DOHH2 (cell line): ENCODE measurements around the gene ENDOU.

Experiments
- H3F3A ChIP-seq: fragments of 200-600 bp; sonication (generic), shearing (Covaris generic); 2 replicates; pipeline ENCODE4 v1.6.0; 2016; ENCODE audit warnings: antibody characterized with exemption, mild to moderate bottlenecking; ENCODE audit not compliant: control insufficient read depth, insufficient read depth
- H3K27ac ChIP-seq: fragments of 200-600 bp; sonication (generic); 2 replicates; pipeline ENCODE4 v1.5.1; 2014; ENCODE audit warnings: low read depth, mild to moderate bottlenecking, low read length, moderate library complexity
- H3K27me3 ChIP-seq: fragments of 200-600 bp; sonication (generic); 2 replicates; pipeline ENCODE4 v1.6.1; 2014; ENCODE audit warnings: mild to moderate bottlenecking, low read length, mixed read lengths; ENCODE audit not compliant: control insufficient read depth
- H3K36me3 ChIP-seq: fragments of 200-600 bp; sonication (generic); 2 replicates; pipeline ENCODE4 v1.6.1; 2014; ENCODE audit warnings: mild to moderate bottlenecking, low read length, moderate library complexity, mixed read lengths; ENCODE audit not compliant: control insufficient read depth
- H3K4me1 ChIP-seq: fragments of 200-600 bp; sonication (generic); 2 replicates; pipeline ENCODE4 v1.6.1; 2014; ENCODE audit warnings: mild to moderate bottlenecking, low read length, mixed read lengths; ENCODE audit not compliant: control insufficient read depth
- H3K4me2 ChIP-seq: fragments of 200-600 bp; sonication (generic); 2 replicates; pipeline ENCODE4 v1.6.0; 2014; ENCODE audit warnings: mild to moderate bottlenecking, low read length, moderate library complexity
- H3K4me3 ChIP-seq: fragments of 200-600 bp; sonication (generic); 2 replicates; pipeline ENCODE4 v1.5.1; 2014; ENCODE audit warnings: mild to moderate bottlenecking, low read length, mixed read lengths
- H3K79me2 ChIP-seq: fragments of 200-600 bp; sonication (generic); 2 replicates; pipeline ENCODE4 v1.6.1; 2014; ENCODE audit warnings: mild to moderate bottlenecking, low read length, mixed read lengths; ENCODE audit not compliant: control insufficient read depth
- H3K9me2 ChIP-seq: fragments of 200-600 bp; sonication (generic); replicated peaks from 2 replicates; pipeline ENCODE4 v1.6.1; 2014; ENCODE audit warnings: mild to moderate bottlenecking, low read length, mixed read lengths; ENCODE audit not compliant: control insufficient read depth
- H3K9me3 ChIP-seq: fragments of 200-600 bp; sonication (generic); 2 replicates; pipeline ENCODE4 v1.6.1; 2014; ENCODE audit warnings: antibody characterized with exemption, low read length, mixed read lengths; ENCODE audit not compliant: control insufficient read depth, insufficient read depth
- H4K20me1 ChIP-seq: fragments of 200-600 bp; sonication (generic); 2 replicates; pipeline ENCODE4 v1.6.0; 2014; ENCODE audit warnings: low read depth, mild to moderate bottlenecking, antibody characterized with exemption, low read length, moderate library complexity; ENCODE audit not compliant: control insufficient read depth, insufficient read depth
- EZH2phosphoT487 ChIP-seq: fragments of 200-600 bp; sonication (generic); IDR thresholded peaks from 2 replicates; pipeline ENCODE4 v1.6.1; 2017; ENCODE audit warnings: borderline replicate concordance, mild to moderate bottlenecking, antibody characterized with exemption, low read length, moderate library complexity, mixed read lengths
- TF ChIP-seq, protein P1 (sequence below): fragments of 200-600 bp; sonication (generic); IDR thresholded peaks from one replicate; pipeline ENCODE4 v1.5.1; 2014; ENCODE audit warnings: antibody characterized with exemption, mild to moderate bottlenecking, low read depth, low read length; ENCODE audit not compliant: poor library complexity, severe bottlenecking

The ENDOU gene

DNA sequence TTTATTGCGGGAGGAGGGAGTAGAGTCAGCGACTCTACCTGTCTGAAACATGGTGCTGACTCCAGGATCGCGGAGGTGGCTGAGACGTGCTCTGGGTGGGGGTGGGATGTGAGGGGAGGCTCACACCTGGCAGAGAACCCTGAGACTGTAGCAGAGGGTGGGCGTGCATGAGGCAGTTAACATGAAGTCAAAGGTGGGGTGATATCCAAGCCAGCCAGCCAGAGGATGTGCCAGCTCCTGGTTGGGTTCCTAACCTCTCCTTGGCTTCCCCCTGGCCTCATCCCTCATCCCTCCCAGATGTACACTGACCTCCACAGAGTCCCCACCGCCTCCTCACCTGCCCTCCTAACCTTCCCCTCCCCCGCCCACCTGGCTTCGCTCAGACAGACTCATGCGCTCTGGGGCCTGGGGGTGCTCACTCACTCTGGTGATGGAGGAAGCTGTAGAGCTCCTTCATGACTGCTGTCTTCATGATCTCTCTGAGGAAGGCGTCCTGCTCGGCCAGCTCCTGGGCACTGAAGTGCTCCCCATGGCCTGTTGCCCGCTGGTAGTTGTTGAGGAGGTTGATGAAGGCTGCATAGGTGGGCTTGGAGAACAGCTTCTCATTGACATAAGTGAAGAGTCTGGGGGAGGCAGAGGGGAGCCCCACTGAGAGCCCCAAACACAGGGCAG is 9.3 kb downstream of the ENDOU start:
- Histone ChIP-seq H3K9me3 (no peaks in the 10 kb centered on the region), H3F3A (peaks cover 4% of the 10 kb centered on the region; the same call in 1 of the 2 replicates), H3K27me3 (no peaks in the 10 kb centered on the region), H3K79me2 (no peaks in the 10 kb centered on the region), H3K4me3 (no peak overlapping the region), H3K27ac (no peak overlapping the region), H3K4me2 (no peak overlapping the region), H4K20me1 (no peaks in the 10 kb centered on the region), H3K4me1 (peaks cover 24% of the 10 kb centered on the region), H3K36me3 (no peaks in the 10 kb centered on the region), H3K9me2 (no peaks in the 10 kb centered on the region)
- TF ChIP-seq, protein P1, sequence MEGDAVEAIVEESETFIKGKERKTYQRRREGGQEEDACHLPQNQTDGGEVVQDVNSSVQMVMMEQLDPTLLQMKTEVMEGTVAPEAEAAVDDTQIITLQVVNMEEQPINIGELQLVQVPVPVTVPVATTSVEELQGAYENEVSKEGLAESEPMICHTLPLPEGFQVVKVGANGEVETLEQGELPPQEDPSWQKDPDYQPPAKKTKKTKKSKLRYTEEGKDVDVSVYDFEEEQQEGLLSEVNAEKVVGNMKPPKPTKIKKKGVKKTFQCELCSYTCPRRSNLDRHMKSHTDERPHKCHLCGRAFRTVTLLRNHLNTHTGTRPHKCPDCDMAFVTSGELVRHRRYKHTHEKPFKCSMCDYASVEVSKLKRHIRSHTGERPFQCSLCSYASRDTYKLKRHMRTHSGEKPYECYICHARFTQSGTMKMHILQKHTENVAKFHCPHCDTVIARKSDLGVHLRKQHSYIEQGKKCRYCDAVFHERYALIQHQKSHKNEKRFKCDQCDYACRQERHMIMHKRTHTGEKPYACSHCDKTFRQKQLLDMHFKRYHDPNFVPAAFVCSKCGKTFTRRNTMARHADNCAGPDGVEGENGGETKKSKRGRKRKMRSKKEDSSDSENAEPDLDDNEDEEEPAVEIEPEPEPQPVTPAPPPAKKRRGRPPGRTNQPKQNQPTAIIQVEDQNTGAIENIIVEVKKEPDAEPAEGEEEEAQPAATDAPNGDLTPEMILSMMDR, result no peak
- no peak for TF ChIP-seq EZH2phosphoT487

DNA sequence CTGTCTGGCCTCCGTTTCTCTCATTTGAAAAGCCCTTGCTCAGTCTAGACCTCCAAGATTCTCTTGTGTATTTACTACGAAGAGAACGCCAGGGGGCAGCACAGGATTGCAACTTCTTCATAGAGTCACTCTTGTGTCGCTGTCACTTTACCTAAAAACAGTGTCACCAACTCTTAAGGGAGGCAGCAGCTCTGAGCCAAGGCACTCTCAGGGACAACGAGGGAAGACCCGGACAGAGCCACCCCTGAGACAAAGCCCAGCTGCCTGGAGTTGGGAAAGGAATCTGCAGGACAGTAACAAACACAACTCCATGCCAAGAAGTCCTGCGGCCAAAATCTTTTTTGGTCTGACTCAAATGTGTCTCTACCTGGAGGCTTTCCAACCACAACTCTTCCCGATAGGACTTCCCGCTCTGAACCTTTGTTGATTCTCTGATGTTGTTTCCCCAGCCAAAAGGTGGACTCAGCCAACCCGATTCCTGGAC is 9.9 kb downstream of the ENDOU start:
- H3K9me2 ChIP-seq, result no peaks in the 10 kb centered on the region
- no peaks in the 10 kb centered on the region for H3K27me3 ChIP-seq
- no peak overlapping the region for H3K4me2 ChIP-seq
- H3K36me3 ChIP-seq, result no peaks in the 10 kb centered on the region
- TF ChIP-seq, protein P1, result peak; percentile 83
- TF ChIP-seq EZH2phosphoT487, result no peak
- H3K27ac ChIP-seq, result no peak overlapping the region
- no peak overlapping the region for H3K4me3 ChIP-seq
- H3K4me1 ChIP-seq, result peaks cover 30% of the 10 kb centered on the region
- peaks cover 4% of the 10 kb centered on the region; the same call in 1 of the 2 replicates for H3F3A ChIP-seq
- H3K79me2 ChIP-seq, result no peaks in the 10 kb centered on the region; the same call in 1 of the 2 replicates
- no peaks in the 10 kb centered on the region for H3K9me3 ChIP-seq
- no peaks in the 10 kb centered on the region for H4K20me1 ChIP-seq

DNA sequence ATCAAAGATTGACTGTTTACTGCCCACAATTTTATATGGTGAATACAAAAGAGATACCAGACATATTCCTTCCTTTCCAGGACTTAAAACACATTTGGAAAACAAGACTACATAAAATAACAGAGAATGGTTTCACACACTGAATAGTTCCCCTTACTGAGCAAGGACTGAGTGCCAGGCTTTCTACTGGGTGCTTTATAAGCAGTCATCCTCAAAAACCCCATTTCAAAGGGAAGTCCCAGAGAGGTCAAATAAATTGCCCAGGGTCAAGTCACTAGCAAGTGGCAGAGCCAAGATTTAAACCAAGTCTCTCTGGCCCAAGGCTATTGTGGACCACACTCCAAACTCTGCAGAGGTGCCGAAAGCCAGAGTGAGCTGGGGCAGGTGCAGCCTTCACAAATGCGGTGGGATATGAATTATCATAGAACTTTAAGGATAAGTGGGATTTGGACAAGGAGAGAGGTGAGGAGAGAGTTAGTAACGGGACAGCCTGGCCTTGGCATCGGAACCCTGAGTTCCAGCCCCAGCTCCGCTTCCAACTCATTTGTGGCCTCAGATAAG is 10.4 kb downstream of the ENDOU start:
- H3K27me3 ChIP-seq, result no peaks in the 10 kb centered on the region
- peaks cover 5% of the 10 kb centered on the region for H3K79me2 ChIP-seq
- peaks cover 4% of the 10 kb centered on the region; the same call in 1 of the 2 replicates for H3F3A ChIP-seq
- H3K9me2 ChIP-seq, result no peaks in the 10 kb centered on the region
- peaks cover 35% of the 10 kb centered on the region for H3K4me1 ChIP-seq
- no peak overlapping the region for H3K4me3 ChIP-seq
- TF ChIP-seq EZH2phosphoT487, result no peak
- TF ChIP-seq, protein P1, result no peak
- H3K4me2 ChIP-seq, result no peak overlapping the region
- no peaks in the 10 kb centered on the region for H4K20me1 ChIP-seq
- no peak overlapping the region for H3K27ac ChIP-seq
- H3K9me3 ChIP-seq, result no peaks in the 10 kb centered on the region
- peaks cover 4% of the 10 kb centered on the region; the same call in 1 of the 2 replicates for H3K36me3 ChIP-seq
